Stimulated activated CD4-positive, alpha-beta T cell treated with anti-CD3 and anti-CD28 coated beads, Interleukin-4, amount 100 ng/mL, for 4 hours (primary cell): ENCODE results near the gene GPN2.

Experiments used
- DNase-seq, 2 experiments: peaks; one replicate each; pipeline ENCODE4 v3.0.0-alpha.2; 2020

The GPN2 gene

GRCh38 chr1:26889551-26890466, at the start of gene GPN2:
Gene GPN2, minus strand, starts transcription at chr1:26890283. Its CDS starts 187 bp downstream, at chr1:26890096.
- peak; percentile 72 to 74 for DNase-seq

GRCh38 chr1:26938659-26939025, 48.6 kb upstream of the GPN2 start:
- DNase-seq: no peak

GRCh38 chr1:26938004-26938658, 48.0 kb upstream of the GPN2 start:
- no peak for DNase-seq

GRCh38 chr1:26936823-26937222, 46.7 kb upstream of the GPN2 start:
- no peak for DNase-seq

GRCh38 chr1:26932531-26932930, 42.4 kb upstream of the GPN2 start:
- DNase-seq: no peak

- no peak for DNase-seq
These were observed 33.6 kb upstream of the GPN2 start for GRCh38 chr1:26923711-26924110.

- no peak for DNase-seq
These were observed 32.8 kb upstream of the GPN2 start for GRCh38 chr1:26922901-26923300.

- DNase-seq: no peak
These were observed 32.3 kb upstream of the GPN2 start for GRCh38 chr1:26922431-26922729.

- DNase-seq: peak; percentile 91 to 95
These were observed 31.7 kb upstream of the GPN2 start, which contains the start of gene NUDC for GRCh38 chr1:26921540-26922430. Gene NUDC, plus strand, starts transcription at chr1:26921743. Its CDS starts 106 bp downstream, at chr1:26921849.

- no peak for DNase-seq
These were observed 31.1 kb upstream of the GPN2 start for GRCh38 chr1:26921126-26921539.

GRCh38 chr1:26915204-26915842, 25.2 kb upstream of the GPN2 start:
- DNase-seq: no peak

GRCh38 chr1:26913754-26914619, 23.9 kb upstream of the GPN2 start, which contains the start of gene NR0B2:
Gene NR0B2, minus strand, starts transcription at chr1:26913975. Its CDS starts 35 bp downstream, at chr1:26913940.
- DNase-seq: no peak

- DNase-seq: no peak
These were observed 23.3 kb upstream of the GPN2 start for GRCh38 chr1:26913389-26913753.

GRCh38 chr1:26912147-26912490, 22.0 kb upstream of the GPN2 start:
- DNase-seq: no peak

GRCh38 chr1:26911399-26912146, 21.5 kb upstream of the GPN2 start:
- DNase-seq: no peak

GRCh38 chr1:26910343-26911160, 20.5 kb upstream of the GPN2 start:
- no peak for DNase-seq

- no peak for DNase-seq
These were observed 19.9 kb upstream of the GPN2 start for GRCh38 chr1:26909951-26910342.

GRCh38 chr1:26907071-26907917, 17.2 kb upstream of the GPN2 start:
- DNase-seq: no peak
